GM12878 (cell line): ENCODE data around the gene TCF23. TPM values are rescaled to one million over a fixed set of nuclear protein-coding genes. Genes with fewer than 3 reads are reported as not detected.
A peak's percentile ranks its signal among the peaks of the same experiment; 100 is the strongest.

Experiments
- ATAC-seq: fragments of 200-7000 bp; cut with Tn5 transposase; 3 replicates; pipeline ENCODE4 v1.9.1; 2020; ENCODE audit warnings: mild to moderate bottlenecking, moderate library complexity
- BruUV-seq: library from RNA; stranded (reverse); fragments of 400-500 nt; replicated peaks from 2 replicates; lab custom pipeline; 2021; lab: Mats Ljungman, UMichigan
- CTCF ChIA-PET: fragments of 300-600 bp; sonication (Branson Sonifier 250); formaldehyde crosslinking; extraction: SDS; loops from one replicate; lab custom pipeline; 2021; ENCODE audit warnings: inconsistent platforms; lab: Yijun Ruan, JAX
- POLR2A ChIA-PET: fragments of 350-600 bp; formaldehyde crosslinking; extraction: SDS; loops from one replicate; lab custom pipeline; 2021; ENCODE audit warnings: inconsistent platforms; lab: Charles Lee
- RAD21 ChIA-PET: fragments of 300-600 bp; sonication (Branson Sonifier 250); formaldehyde crosslinking; loops from one replicate; lab custom pipeline; 2023; ENCODE audit warnings: antibody characterized with exemption; ENCODE audit not compliant: unreplicated experiment; lab: Charles Lee
- SMC1A ChIA-PET: fragments of 300-600 bp; sonication (Branson Sonifier 250); formaldehyde crosslinking; loops from one replicate; lab custom pipeline; 2023; ENCODE audit not compliant: unreplicated experiment, uncharacterized antibody; lab: Charles Lee
- DNase-seq: peaks from one replicate; pipeline ENCODE4 v3.0.0-alpha.2; 2011; ENCODE audit warnings: low read depth, low spot score
- FAIRE-seq: peaks from 3 replicates; lab custom pipeline; 2011; peaks lifted over from hg19 to GRCh38; lab: Jason Lieb, UNC
- H2AFZ ChIP-seq: 2 replicates; pipeline ENCODE4 v1.6.0; 2011; ENCODE audit warnings: low read depth, low read length, control low read depth; ENCODE audit not compliant: control insufficient read depth
- H3K27ac ChIP-seq: 2 replicates; pipeline ENCODE4 v1.5.1; 2011; ENCODE audit warnings: control low read depth; ENCODE audit not compliant: control insufficient read depth, insufficient read depth
- H3K27me3 ChIP-seq, 2 experiments: replicated peaks in 1 of 2; 2 replicates each; pipeline versions ENCODE4 v1.6.0 to v1.6.1; 2011; ENCODE audit warnings: low read length in 1 of 2; ENCODE audit not compliant: control insufficient read depth in 2 of 2, insufficient read depth in 2 of 2
- H3K36me3 ChIP-seq, 2 experiments: 2 replicates each; pipeline ENCODE4 v1.5.1; 2011; ENCODE audit warnings: low read length in 1 of 2; ENCODE audit not compliant: control insufficient read depth in 2 of 2, insufficient read depth in 2 of 2
- H3K4me1 ChIP-seq: 2 replicates; pipeline ENCODE4 v1.6.1; 2011; ENCODE audit warnings: mild to moderate bottlenecking, low read length, moderate library complexity, mixed read lengths; ENCODE audit not compliant: control insufficient read depth, insufficient read depth
- H3K4me2 ChIP-seq: 2 replicates; pipeline ENCODE4 v1.6.0; 2011; ENCODE audit warnings: control low read depth; ENCODE audit not compliant: control insufficient read depth, insufficient read depth
- H3K4me3 ChIP-seq: fragments of 200-600 bp; sonication (generic); 2 replicates; pipeline ENCODE4 v1.5.1; 2016
- H3K79me2 ChIP-seq: 2 replicates; pipeline ENCODE4 v1.6.0; 2011; ENCODE audit warnings: low read length; ENCODE audit not compliant: control insufficient read depth, insufficient read depth
- H3K9ac ChIP-seq: 2 replicates; pipeline ENCODE4 v1.8.0; 2011; ENCODE audit warnings: low read length, control low read depth, mixed read lengths; ENCODE audit not compliant: control insufficient read depth, insufficient read depth
- H3K9me3 ChIP-seq: replicated peaks from 3 replicates; pipeline ENCODE4 v1.5.1; 2011; ENCODE audit warnings: mild to moderate bottlenecking, low read length; ENCODE audit not compliant: control insufficient read depth, insufficient read depth
- H4K20me1 ChIP-seq: 2 replicates; pipeline ENCODE4 v1.6.0; 2011; ENCODE audit not compliant: control insufficient read depth, insufficient read depth
- BACH1 ChIP-seq: fragments of 450-650 bp; IDR thresholded peaks from 2 replicates; pipeline ENCODE4 v1.6.1; 2017; ENCODE audit warnings: mild to moderate bottlenecking, borderline replicate concordance
- BCL3 ChIP-seq: IDR thresholded peaks from 2 replicates; pipeline ENCODE4 v1.6.1; 2011; ENCODE audit warnings: borderline replicate concordance, low read depth, mild to moderate bottlenecking, moderate library complexity, low read length; ENCODE audit not compliant: insufficient read depth, poor library complexity, severe bottlenecking
- CBFB ChIP-seq: IDR thresholded peaks from 2 replicates; pipeline ENCODE4 v1.6.1; 2016; ENCODE audit warnings: antibody characterized with exemption, low read depth
- CEBPZ ChIP-seq: fragments of 150-350 bp; IDR thresholded peaks from 2 replicates; pipeline ENCODE4 v1.6.1; 2016; ENCODE audit warnings: low read depth, low read length
- CHD1 ChIP-seq: IDR thresholded peaks from 2 replicates; pipeline ENCODE4 v1.6.1; 2012; ENCODE audit warnings: low read depth, low read length, improper control_type of control experiment
- CHD2 ChIP-seq: IDR thresholded peaks from 2 replicates; pipeline ENCODE4 v1.6.1; 2011; ENCODE audit warnings: low read depth, low read length, improper control_type of control experiment, borderline replicate concordance
- ELK1 ChIP-seq: IDR thresholded peaks from 2 replicates; pipeline ENCODE4 v1.6.1; 2012; ENCODE audit warnings: low read depth, low read length, improper control_type of control experiment
- FOXM1 ChIP-seq: IDR thresholded peaks from 2 replicates; pipeline ENCODE4 v1.6.1; 2012; ENCODE audit warnings: low read depth, mild to moderate bottlenecking, inconsistent platforms, low read length, moderate library complexity
- IRF4 ChIP-seq: IDR thresholded peaks from 2 replicates; pipeline ENCODE4 v1.6.1; 2011; ENCODE audit warnings: low read depth, low read length
- MYB ChIP-seq: fragments of 150-350 bp; IDR thresholded peaks from 2 replicates; pipeline ENCODE4 v1.6.1; 2014; ENCODE audit warnings: mild to moderate bottlenecking, low read depth, low read length, borderline replicate concordance
- NBN ChIP-seq: fragments of 450-650 bp; IDR thresholded peaks from 2 replicates; pipeline ENCODE4 v1.6.1; 2016
- NR2C1 ChIP-seq: fragments of 450-650 bp; IDR thresholded peaks from 2 replicates; pipeline ENCODE4 v1.6.1; 2017; ENCODE audit warnings: antibody characterized with exemption, mild to moderate bottlenecking, moderate library complexity
- PAX5 ChIP-seq: IDR thresholded peaks from 2 replicates; pipeline ENCODE4 v1.6.1; 2011; ENCODE audit warnings: low read depth, low read length, borderline replicate concordance
- POLR2A ChIP-seq: IDR thresholded peaks from 2 replicates; pipeline ENCODE4 v1.6.1; 2011; ENCODE audit warnings: low read depth, mild to moderate bottlenecking, low read length
- POU2F2 ChIP-seq: IDR thresholded peaks from 3 replicates; pipeline ENCODE4 v1.6.1; 2011; ENCODE audit warnings: low read depth, mild to moderate bottlenecking, low read length, borderline replicate concordance
- RAD21 ChIP-seq: IDR thresholded peaks from 2 replicates; pipeline ENCODE4 v1.6.1; 2011; ENCODE audit warnings: mild to moderate bottlenecking, low read depth, low read length, moderate library complexity; ENCODE audit not compliant: insufficient read depth
- SMAD1 ChIP-seq: fragments of 450-650 bp; IDR thresholded peaks from 2 replicates; pipeline ENCODE4 v1.6.1; 2018; ENCODE audit warnings: mild to moderate bottlenecking, low read depth; ENCODE audit not compliant: partially characterized antibody
- ZNF274 ChIP-seq: IDR thresholded peaks from one replicate; pipeline ENCODE4 v1.8.0; 2011; ENCODE audit not compliant: insufficient read length, insufficient read depth
- ZZZ3 ChIP-seq: IDR thresholded peaks from 2 replicates; pipeline ENCODE4 v1.6.1; 2011; ENCODE audit warnings: low read depth; ENCODE audit not compliant: control insufficient read depth, insufficient read length
- WGBS: methylation state at CpG from one replicate; pipeline ENCODE4 v1.1.6; 2016; ENCODE audit warnings: low lambda C conversion rate; ENCODE audit not compliant: insufficient replicate concordance, insufficient coverage; ENCODE audit errors: missing lambda C conversion rate; 5-methylcytosine and 5-hydroxymethylcytosine counted together
- in situ Hi-C: fragments of 300-500 bp; cut with MboI; formaldehyde crosslinking; loops from 9 replicates; pipeline ENCODE4 v1.14.3; 2018; ENCODE audit warnings: mixed read lengths
- intact Hi-C: fragments of 100-400 bp; cut with micrococcal nuclease; formaldehyde crosslinking; loops from one replicate; pipeline ENCODE4 v1.14.2; 2022; ENCODE audit not compliant: unreplicated experiment
- polyA plus RNA-seq, 11 experiments: library from polyadenylated mRNA; depleted of rRNA in 4 of 11; unstranded in 6 of 11; stranded (reverse) in 5 of 11; fragments of >200 nt; fragmentation: Nextera tagmentation in 4 of 11; fragmentation: Illumina TruSeq in 1 of 11; extraction: Ambion mirVana in 4 of 11; extraction: Trizol in 1 of 11; gene quantifications; 1 replicate in 1 of 11; 2 replicates in 10 of 11; pipeline versions ENCODE4 v1.2.1 to v1.2.3, GENCODE V29; 2011 to 2016; ENCODE audit warnings: inconsistent platforms in 2 of 11, missing spikeins in 2 of 11, low read depth in 1 of 11
- total RNA-seq, 4 experiments: library from RNA; depleted of rRNA in 3 of 4; stranded (reverse); fragments of >200 nt in 3 of 4; fragmentation: Illumina TruSeq in 1 of 4; extraction: Trizol in 1 of 4; gene quantifications; 2 replicates each; pipeline versions ENCODE4 v1.2.1 to v1.2.3, GENCODE V29; 2013 to 2021

Gene TCF23
- total and polyA plus RNA-seq, 10 of the 15 experiments (the other 5 are each of a cell fraction or from before 2014, with no cell fraction given), result not detected

DNA sequence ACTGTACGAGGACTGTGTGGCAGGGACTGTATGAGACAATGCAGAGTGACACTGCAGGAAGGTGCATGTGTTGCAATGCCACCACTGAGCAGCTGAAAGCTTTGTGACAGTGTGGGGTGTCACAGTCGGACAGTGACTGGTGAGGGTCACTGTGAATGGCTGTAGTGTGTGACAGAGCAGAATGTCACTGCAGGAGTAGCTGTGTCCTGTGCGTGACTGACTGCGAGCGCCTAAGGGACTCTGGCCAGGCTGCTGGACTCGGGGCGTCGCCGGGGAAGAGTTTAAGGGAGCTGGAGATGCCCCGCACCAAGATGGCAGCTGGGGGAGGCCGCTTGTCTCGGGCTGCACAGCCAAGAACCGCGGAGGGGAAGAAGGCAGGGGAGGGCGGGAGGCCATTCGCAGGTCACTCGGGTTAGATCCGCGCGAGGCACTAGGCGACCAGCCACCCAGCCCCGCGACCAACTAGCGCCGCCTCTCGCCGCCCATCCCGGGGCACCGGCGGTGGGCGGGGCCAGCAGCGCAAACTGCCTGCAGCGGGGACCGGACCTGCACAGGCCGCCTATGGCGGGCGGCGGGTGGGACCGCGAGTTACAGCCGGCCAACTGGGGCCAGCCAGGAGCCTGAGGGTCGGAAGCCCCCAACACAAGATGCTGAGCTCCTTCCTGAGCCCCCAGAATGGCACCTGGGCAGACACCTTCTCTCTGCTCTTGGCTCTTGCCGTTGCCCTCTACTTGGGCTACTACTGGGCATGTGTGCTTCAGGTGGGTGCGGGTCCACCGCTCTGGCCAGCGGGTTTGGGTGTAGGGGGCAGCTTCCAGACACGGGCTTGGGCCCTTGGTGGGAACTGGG, 25.3 kb upstream of the TCF23 start, which contains the start of gene ABHD1:
TSS of gene ABHD1 (plus strand) at position 514 of the 849 bp plus-strand sequence. CDS start at position 648, 134 bp downstream.
- ATAC-seq (peak; percentile 89), FAIRE-seq (no peak), DNase-seq (no peak)
- intact Hi-C loops, result no loop called here
- ChIA-PET CTCF (interaction anchor here (0.8 to 1.4 kb wide), 4 partner anchors 26 to 162 kb away, joined by 3 to 5 read pairs (median 4); no protein-coding TSS in a partner anchor), RAD21 (interaction anchor here (0.9 to 1.7 kb wide), 3 partner anchors 35 to 95 kb away, joined by 3 to 4 read pairs (median 3); no protein-coding TSS in a partner anchor), SMC1A (interaction anchor here (1.6 to 1.7 kb wide), 3 partner anchors 10 to 156 kb away, joined by 5 to 7 read pairs (median 6); no protein-coding TSS in a partner anchor), POLR2A (interaction anchor here (0.6 to 1.3 kb wide), 3 partner anchors 10 to 78 kb away, joined by 3 to 5 read pairs (median 4); no protein-coding TSS in a partner anchor)
- in situ Hi-C loops, result no loop called here
- BruUV-seq, result no TSS peak
- Histone ChIP-seq H3K36me3 (no peaks in the 10 kb centered on the region), H3K27ac (no peak within 1 kb of the TSS), H3K9me3 (no peaks in the 10 kb centered on the region), H3K9ac (no peak within 1 kb of the TSS), H2AFZ (peak within 1 kb of the TSS; percentile 95), H3K79me2 (no peaks in the 10 kb centered on the region), H4K20me1 (no peaks in the 10 kb centered on the region), H3K4me3 (peak within 1 kb of the TSS; percentile 62; the same call in 1 of the 2 replicates), H3K4me2 (peak within 1 kb of the TSS; percentile 95), H3K4me1 (peaks cover 5% of the 10 kb centered on the region; the same call in 1 of the 2 replicates), H3K27me3 (peaks cover 6 to 8% of the 10 kb centered on the region in 2 experiments)
- 18% methylated on average over 30 of the region's 47 CpGs for WGBS
- no peak for TF ChIP-seq NBN
- no peak for TF ChIP-seq CHD1
- 0 out of 2 replicates have a peak, but pooled peaks have one; percentile 3 for TF ChIP-seq NR2C1
- no peak for TF ChIP-seq CBFB
- TF ChIP-seq IRF4, result no peak
- TF ChIP-seq ZZZ3, result no peak
- no peak for TF ChIP-seq CHD2
- TF ChIP-seq BCL3, result no peak
- TF ChIP-seq ZNF274, result no peak
- no peak for TF ChIP-seq ELK1
- no peak for TF ChIP-seq MYB
- TF ChIP-seq FOXM1, result no peak
- no peak for TF ChIP-seq CEBPZ
- no peak for TF ChIP-seq POU2F2
- TF ChIP-seq PAX5, result no peak
- TF ChIP-seq BACH1, result peak; percentile 34; the same call in 1 of the 2 replicates
- TF ChIP-seq POLR2A, result peak; percentile 69
- no peak for TF ChIP-seq SMAD1
- no peak for TF ChIP-seq RAD21
